HFFc6 (cell line): ENCODE measurements around the gene UBE2F. TPM values are rescaled to one million over a fixed set of nuclear protein-coding genes. Genes with fewer than 3 reads are reported as not detected.
"Not testable (repeated sequence)": the region's sequence is repeated elsewhere in the genome, so short reads cannot be mapped to it uniquely, and the experiment has no call there.

Source experiments
- DNase-seq: peaks from one replicate; pipeline ENCODE4 v3.0.0-alpha.2; 2018
- H3K27ac Mint-ChIP-seq: 2 replicates; pipeline ENCODE4 v1.8.0; 2020; ENCODE audit warnings: mild to moderate bottlenecking, mixed read lengths
- H3K27me3 Mint-ChIP-seq: 2 replicates; pipeline ENCODE4 v1.8.0; 2021; ENCODE audit warnings: mild to moderate bottlenecking, moderate library complexity, mixed read lengths; ENCODE audit not compliant: insufficient read depth
- H3K36me3 Mint-ChIP-seq: 2 replicates; pipeline ENCODE4 v1.8.0; 2021; ENCODE audit warnings: low read depth, mixed read lengths
- H3K4me1 Mint-ChIP-seq: 2 replicates; pipeline ENCODE4 v1.8.0; 2020; ENCODE audit warnings: low read depth, mixed read lengths
- H3K4me3 Mint-ChIP-seq: 2 replicates; pipeline ENCODE4 v1.8.0; 2020; ENCODE audit warnings: mild to moderate bottlenecking, moderate library complexity, mixed read lengths
- H3K9me3 Mint-ChIP-seq: 2 replicates; pipeline ENCODE4 v1.8.0; 2020; ENCODE audit warnings: mild to moderate bottlenecking, mixed read lengths
- CTCF ChIP-seq: fragments of 200-600 bp; sonication (generic); IDR thresholded peaks from 2 replicates; pipeline ENCODE4 v1.5.0; 2021; ENCODE audit warnings: antibody characterized with exemption, mild to moderate bottlenecking
- total RNA-seq, 6 experiments: library from RNA; stranded (reverse); fragmentation: NEBNext Ultra II Directional; extraction: Animal tissue kit (Norgen Biotek cat#: 25700); gene quantifications; 2 replicates in 1 of 6; 3 replicates in 5 of 6; pipeline ENCODE4 v1.2.3, GENCODE V29; 2021

The UBE2F gene
- total RNA-seq, 6 experiments from 2014 or later, result 48.7 to 54.1 (median 51.5) TPM

- Mint-ChIP-seq H3K27me3 (no peaks in the 10 kb centered on the region), H3K27ac (no peak overlapping the region; the same call in 1 of the 2 replicates), H3K4me3 (no peak overlapping the region), H3K9me3 (no peaks in the 10 kb centered on the region), H3K4me1 (peaks cover 21% of the 10 kb centered on the region), H3K36me3 (peaks cover 8% of the 10 kb centered on the region; the same call in 1 of the 2 replicates)
- no peak for DNase-seq
- TF ChIP-seq CTCF, result no peak
Measured at GRCh38 chr2:237980751-237981150, 13.9 kb downstream of the UBE2F start.

GRCh38 chr2:237981621-237982020 lies 14.8 kb downstream of the UBE2F start:
- peaks cover 21% of the 10 kb centered on the region for H3K4me1 Mint-ChIP-seq
- H3K9me3 Mint-ChIP-seq, H3K27me3 Mint-ChIP-seq, H3K4me3 Mint-ChIP-seq, DNase-seq, H3K27ac Mint-ChIP-seq, H3K36me3 Mint-ChIP-seq: not testable (repeated sequence)

- no peak for TF ChIP-seq CTCF
- H3K4me1 Mint-ChIP-seq, result peaks cover 21% of the 10 kb centered on the region
- no peak overlapping the region for H3K4me3 Mint-ChIP-seq
- peaks cover 6% of the 10 kb centered on the region for H3K36me3 Mint-ChIP-seq
- no peaks in the 10 kb centered on the region for H3K9me3 Mint-ChIP-seq
- H3K27me3 Mint-ChIP-seq, result no peaks in the 10 kb centered on the region
- H3K27ac Mint-ChIP-seq, result no peak overlapping the region
- DNase-seq, result no peak
Measured at GRCh38 chr2:237982039-237982725, 15.4 kb downstream of the UBE2F start.

- peaks cover 9% of the 10 kb centered on the region for H3K36me3 Mint-ChIP-seq
- TF ChIP-seq CTCF, result no peak
- no peak overlapping the region for H3K27ac Mint-ChIP-seq
Measured at GRCh38 chr2:237983922-237984321, 17.1 kb downstream of the UBE2F start.

GRCh38 chr2:237987268-237987667 lies 20.5 kb downstream of the UBE2F start:
- Mint-ChIP-seq H3K36me3 (peaks cover 12% of the 10 kb centered on the region), H3K4me3 (no peak overlapping the region), H3K27ac (no peak overlapping the region), H3K27me3 (no peaks in the 10 kb centered on the region), H3K4me1 (no peaks in the 10 kb centered on the region), H3K9me3 (no peaks in the 10 kb centered on the region)
- no peak for TF ChIP-seq CTCF
- no peak for DNase-seq

More at GRCh38 chr2:237983922-237984321, 17.1 kb downstream of the UBE2F start:
- Mint-ChIP-seq H3K4me3 (no peak overlapping the region), H3K4me1 (peaks cover 4% of the 10 kb centered on the region; the same call in 1 of the 2 replicates), H3K9me3 (no peaks in the 10 kb centered on the region), H3K27me3 (no peaks in the 10 kb centered on the region)
- DNase-seq, result no peak

GRCh38 chr2:237993701-237994100 lies 26.9 kb downstream of the UBE2F start:
- H3K27me3 Mint-ChIP-seq, result no peaks in the 10 kb centered on the region
- no peak overlapping the region for H3K27ac Mint-ChIP-seq
- H3K4me1 Mint-ChIP-seq, result peaks cover 16% of the 10 kb centered on the region
- H3K4me3 Mint-ChIP-seq, result no peak overlapping the region
- no peak for DNase-seq
- peaks cover 11% of the 10 kb centered on the region; the same call in 1 of the 2 replicates for H3K36me3 Mint-ChIP-seq
- H3K9me3 Mint-ChIP-seq, result no peaks in the 10 kb centered on the region
- TF ChIP-seq CTCF, result no peak
